K562 (cell line): ENCODE results near the gene TOX2.

Experiments
- CTCF ChIP-seq, 3 experiments: IDR thresholded peaks in 2 of 3; conservative IDR thresholded peaks in 1 of 3; 2 replicates each; pipeline ENCODE4 v1.5.1; 2011 to 2012; ENCODE audit warnings: low read length in 3 of 3, mild to moderate bottlenecking in 3 of 3, control low read depth in 2 of 3, improper control_type of control experiment in 1 of 3, inconsistent platforms in 1 of 3, low read depth in 1 of 3, mixed read lengths in 1 of 3, moderate library complexity in 1 of 3; ENCODE audit not compliant: insufficient read depth in 2 of 3
- HNRNPK ChIP-seq: fragments of 200-400 bp; formaldehyde crosslinking; IDR thresholded peaks from one replicate; pipeline ENCODE4 v1.6.1; 2018; ENCODE audit warnings: mild to moderate bottlenecking, low read depth, low read length; ENCODE audit not compliant: poor library complexity, severe bottlenecking
- KLF1 ChIP-seq: fragments of 450-650 bp; IDR thresholded peaks from 2 replicates; pipeline ENCODE4 v1.6.1; 2016; ENCODE audit warnings: missing genetic modification characterization, missing compliant biosample characterization
- NCOA2 ChIP-seq, 2 experiments: fragments of 450-650 bp; IDR thresholded peaks; 2 replicates each; pipeline ENCODE4 v1.6.1; 2018; ENCODE audit warnings: mild to moderate bottlenecking in 2 of 2, moderate library complexity in 1 of 2; ENCODE audit not compliant: partially characterized antibody in 2 of 2
- PBX2 ChIP-seq, 2 experiments: IDR thresholded peaks in 1 of 2; conservative IDR thresholded peaks in 1 of 2; 2 replicates each; pipeline ENCODE4 v1.6.1; 2016; ENCODE audit warnings: low read depth in 2 of 2, mild to moderate bottlenecking in 1 of 2, missing compliant biosample characterization in 1 of 2, missing genetic modification characterization in 1 of 2, moderate library complexity in 1 of 2
- POLR2A ChIP-seq: fragments of 450-650 bp; conservative IDR thresholded peaks from 2 replicates; pipeline ENCODE4 v1.6.1; 2016
- SMAD1 ChIP-seq: fragments of 150-350 bp; IDR thresholded peaks from 2 replicates; pipeline ENCODE4 v1.6.1; 2014; ENCODE audit warnings: low read length, low read depth; ENCODE audit not compliant: partially characterized antibody
- THRAP3 ChIP-seq: fragments of 450-650 bp; IDR thresholded peaks from 2 replicates; pipeline ENCODE4 v1.6.1; 2016; ENCODE audit warnings: mild to moderate bottlenecking, inconsistent platforms, borderline replicate concordance
- ZBED1 ChIP-seq: IDR thresholded peaks from 2 replicates; pipeline ENCODE4 v1.6.1; 2014
- ZNF121 ChIP-seq: sonication (generic); formaldehyde crosslinking; conservative IDR thresholded peaks from 2 replicates; pipeline ENCODE4 v1.8.0; 2022; ENCODE audit warnings: missing genetic modification reagents
- ZNF224 ChIP-seq: sonication (generic); formaldehyde crosslinking; IDR thresholded peaks from 2 replicates; pipeline ENCODE4 v1.8.0; 2022; ENCODE audit warnings: mild to moderate bottlenecking, missing genetic modification reagents
- ZNF408 ChIP-seq: fragments of 250-450 bp; sonication (Bioruptor Pico); IDR thresholded peaks from 2 replicates; pipeline ENCODE4 v1.4.0; 2020; ENCODE audit warnings: low read depth, mild to moderate bottlenecking, moderate library complexity
- ZNF639 ChIP-seq, 2 experiments: fragments of 200-800 bp in 1 of 2; sonication (Bioruptor generic) in 1 of 2; sonication (generic) in 1 of 2; formaldehyde crosslinking in 1 of 2; IDR thresholded peaks in 1 of 2; conservative IDR thresholded peaks in 1 of 2; 2 replicates each; pipeline versions ENCODE4 v1.5.0 to v1.6.1; 2016 to 2020; ENCODE audit warnings: missing compliant biosample characterization in 1 of 2, missing genetic modification characterization in 1 of 2, missing genetic modification reagents in 1 of 2
- TF ChIP-seq, protein P1 (sequence below): sonication (generic); formaldehyde crosslinking; IDR thresholded peaks from 2 replicates; pipeline ENCODE4 v1.8.1; 2023; ENCODE audit warnings: missing genetic modification reagents, mild to moderate bottlenecking, borderline replicate concordance

DNA sequence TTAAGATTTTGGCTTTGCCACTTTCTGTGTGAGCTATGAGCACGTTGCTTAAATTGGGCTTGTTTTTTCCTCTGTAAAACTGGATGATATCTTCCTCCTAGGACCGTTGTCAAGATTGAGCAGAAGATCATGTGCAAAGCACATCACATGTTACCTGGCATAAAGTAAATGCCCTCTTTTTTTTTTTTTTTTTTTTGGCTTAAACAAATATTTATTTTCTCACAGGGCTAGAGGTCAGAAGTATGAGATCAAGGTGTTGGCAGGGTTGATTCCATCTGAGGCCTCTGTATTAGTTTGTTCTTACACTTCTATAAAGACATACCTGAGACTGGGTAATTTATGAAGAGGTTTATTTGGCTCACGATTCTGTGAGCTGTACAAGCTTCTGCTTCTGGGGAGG lies 42.7 kb downstream of the TOX2 start:
- TF ChIP-seq CTCF (IDR thresholded peaks at IDR 0.05 in 2 of 3, conservative IDR thresholded peaks at IDR 0.05 in 1 of 3; ENCODE audit: insufficient read depth in 2 of 3, low read depth in 1 of 3, low read length in 3 of 3): no peak
- TF ChIP-seq ZBED1: no peak
- TF ChIP-seq, protein P1, sequence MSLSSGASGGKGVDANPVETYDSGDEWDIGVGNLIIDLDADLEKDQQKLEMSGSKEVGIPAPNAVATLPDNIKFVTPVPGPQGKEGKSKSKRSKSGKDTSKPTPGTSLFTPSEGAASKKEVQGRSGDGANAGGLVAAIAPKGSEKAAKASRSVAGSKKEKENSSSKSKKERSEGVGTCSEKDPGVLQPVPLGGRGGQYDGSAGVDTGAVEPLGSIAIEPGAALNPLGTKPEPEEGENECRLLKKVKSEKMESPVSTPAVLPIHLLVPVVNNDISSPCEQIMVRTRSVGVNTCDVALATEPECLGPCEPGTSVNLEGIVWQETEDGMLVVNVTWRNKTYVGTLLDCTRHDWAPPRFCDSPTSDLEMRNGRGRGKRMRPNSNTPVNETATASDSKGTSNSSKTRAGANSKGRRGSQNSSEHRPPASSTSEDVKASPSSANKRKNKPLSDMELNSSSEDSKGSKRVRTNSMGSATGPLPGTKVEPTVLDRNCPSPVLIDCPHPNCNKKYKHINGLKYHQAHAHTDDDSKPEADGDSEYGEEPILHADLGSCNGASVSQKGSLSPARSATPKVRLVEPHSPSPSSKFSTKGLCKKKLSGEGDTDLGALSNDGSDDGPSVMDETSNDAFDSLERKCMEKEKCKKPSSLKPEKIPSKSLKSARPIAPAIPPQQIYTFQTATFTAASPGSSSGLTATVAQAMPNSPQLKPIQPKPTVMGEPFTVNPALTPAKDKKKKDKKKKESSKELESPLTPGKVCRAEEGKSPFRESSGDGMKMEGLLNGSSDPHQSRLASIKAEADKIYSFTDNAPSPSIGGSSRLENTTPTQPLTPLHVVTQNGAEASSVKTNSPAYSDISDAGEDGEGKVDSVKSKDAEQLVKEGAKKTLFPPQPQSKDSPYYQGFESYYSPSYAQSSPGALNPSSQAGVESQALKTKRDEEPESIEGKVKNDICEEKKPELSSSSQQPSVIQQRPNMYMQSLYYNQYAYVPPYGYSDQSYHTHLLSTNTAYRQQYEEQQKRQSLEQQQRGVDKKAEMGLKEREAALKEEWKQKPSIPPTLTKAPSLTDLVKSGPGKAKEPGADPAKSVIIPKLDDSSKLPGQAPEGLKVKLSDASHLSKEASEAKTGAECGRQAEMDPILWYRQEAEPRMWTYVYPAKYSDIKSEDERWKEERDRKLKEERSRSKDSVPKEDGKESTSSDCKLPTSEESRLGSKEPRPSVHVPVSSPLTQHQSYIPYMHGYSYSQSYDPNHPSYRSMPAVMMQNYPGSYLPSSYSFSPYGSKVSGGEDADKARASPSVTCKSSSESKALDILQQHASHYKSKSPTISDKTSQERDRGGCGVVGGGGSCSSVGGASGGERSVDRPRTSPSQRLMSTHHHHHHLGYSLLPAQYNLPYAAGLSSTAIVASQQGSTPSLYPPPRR (CRISPR knock-in tag): no peak
- TF ChIP-seq ZNF639 (CRISPR knock-in tag; conservative IDR thresholded peaks at IDR 0.05 in 1 of 2, IDR thresholded peaks at IDR 0.05 in 1 of 2): no peak
- no peak for TF ChIP-seq THRAP3
- TF ChIP-seq NCOA2 (IDR thresholded peaks at IDR 0.05; ENCODE audit: partially characterized antibody in 2 of 2): no peak
- TF ChIP-seq KLF1 (tag): no peak
- TF ChIP-seq PBX2 (CRISPR knock-in tag; IDR thresholded peaks at IDR 0.05; ENCODE audit: low read depth): no peak
- TF ChIP-seq PBX2 (tag; conservative IDR thresholded peaks at IDR 0.05; ENCODE audit: low read depth): no peak
- TF ChIP-seq POLR2A: no peak
- TF ChIP-seq ZNF121 (CRISPR knock-in tag): no peak
- no peak for TF ChIP-seq SMAD1
- no peak for TF ChIP-seq ZNF224
- no peak for TF ChIP-seq ZNF408 (CRISPR knock-in tag)
- TF ChIP-seq HNRNPK: no peak
